ENCODE data around the gene FAM50B.

FAM50B gene

DNA sequence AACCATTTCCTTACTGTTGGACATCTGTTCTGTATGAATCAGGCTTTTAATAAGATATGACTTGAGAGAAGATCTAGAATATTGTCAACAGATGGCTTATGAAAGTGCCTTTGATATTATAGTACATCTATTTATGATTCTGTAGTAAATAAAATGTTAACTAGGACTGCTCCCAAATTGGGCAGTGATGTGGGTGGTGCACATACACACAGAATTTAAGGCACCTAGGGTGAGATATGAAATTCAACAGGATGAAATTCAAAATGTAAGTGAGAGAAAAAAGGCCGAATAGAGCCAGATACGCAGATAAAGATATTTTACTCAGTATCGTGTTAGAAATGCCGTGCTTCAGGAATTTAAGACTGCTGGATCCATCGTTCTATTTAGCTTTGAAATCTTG lies 26.3 kb downstream of the FAM50B start:
- no peak for DNase-seq

DNA sequence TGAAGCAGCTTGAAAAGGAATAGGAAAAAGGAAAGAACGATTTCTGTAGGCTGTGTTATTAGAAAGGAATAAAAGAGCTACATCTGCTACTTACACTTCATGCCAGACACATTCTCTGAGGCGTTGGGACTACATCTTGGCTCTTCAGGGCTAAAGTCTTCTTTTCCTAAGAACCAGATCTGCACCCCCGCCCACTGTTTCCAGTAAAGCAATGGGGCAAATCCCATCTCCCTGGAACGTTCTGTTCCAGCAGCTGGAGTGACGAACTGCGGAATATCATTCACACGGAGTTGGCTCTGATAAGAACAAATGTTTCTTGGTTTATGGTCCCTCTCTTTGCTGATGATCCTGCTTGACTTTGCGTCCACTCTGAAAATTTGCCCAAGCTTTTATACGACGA lies 26.9 kb downstream of the FAM50B start:
- no peak for DNase-seq

DNA sequence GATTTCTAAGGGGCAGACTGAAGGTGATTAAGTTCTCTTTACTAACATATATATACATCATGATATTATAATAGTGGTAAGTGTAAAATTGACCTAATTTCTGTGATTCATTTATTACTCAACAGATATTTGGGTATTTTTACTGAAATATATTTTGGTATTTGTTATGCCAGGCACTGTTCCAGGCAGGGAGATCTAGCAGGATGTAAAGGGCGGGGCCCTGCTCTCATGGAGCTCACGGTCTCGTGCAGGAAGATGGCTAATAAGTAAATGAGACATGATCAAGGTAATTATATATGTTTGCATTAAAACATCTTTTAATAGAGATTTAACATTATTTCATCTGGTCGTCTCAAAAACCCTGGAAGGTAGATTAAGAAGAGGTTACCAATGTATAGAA lies 27.7 kb downstream of the FAM50B start:
- DNase-seq, result no peak

DNA sequence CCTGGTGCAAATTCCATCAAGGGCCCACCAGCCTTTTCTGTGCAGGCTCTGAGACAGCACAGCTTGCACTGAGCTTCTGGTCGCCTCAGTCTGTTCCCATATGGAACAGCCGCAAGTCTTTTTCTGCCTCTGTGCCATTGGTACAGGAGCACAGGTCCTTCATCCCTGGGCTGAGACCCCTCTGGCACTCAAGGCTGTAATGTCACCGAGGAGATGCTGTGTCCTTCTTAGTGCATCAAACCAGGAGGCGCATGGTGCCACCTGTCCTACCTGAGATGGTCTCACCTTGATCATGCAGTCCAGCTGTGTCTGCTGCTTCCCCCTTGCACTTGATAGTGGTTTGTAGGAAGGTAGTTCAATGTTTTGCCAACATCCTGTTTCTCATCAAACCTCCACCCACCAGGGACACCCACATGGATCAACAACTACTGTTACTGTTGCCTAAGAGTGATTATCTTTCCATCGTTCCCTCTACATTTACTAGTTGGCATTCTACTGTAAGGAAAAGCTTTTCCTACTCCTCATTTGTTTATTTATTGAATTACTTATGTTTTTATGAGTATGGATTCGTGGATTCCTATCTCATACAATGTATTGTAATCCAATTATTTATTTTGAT lies 29.0 kb downstream of the FAM50B start:
- DNase-seq, result no peak

DNA sequence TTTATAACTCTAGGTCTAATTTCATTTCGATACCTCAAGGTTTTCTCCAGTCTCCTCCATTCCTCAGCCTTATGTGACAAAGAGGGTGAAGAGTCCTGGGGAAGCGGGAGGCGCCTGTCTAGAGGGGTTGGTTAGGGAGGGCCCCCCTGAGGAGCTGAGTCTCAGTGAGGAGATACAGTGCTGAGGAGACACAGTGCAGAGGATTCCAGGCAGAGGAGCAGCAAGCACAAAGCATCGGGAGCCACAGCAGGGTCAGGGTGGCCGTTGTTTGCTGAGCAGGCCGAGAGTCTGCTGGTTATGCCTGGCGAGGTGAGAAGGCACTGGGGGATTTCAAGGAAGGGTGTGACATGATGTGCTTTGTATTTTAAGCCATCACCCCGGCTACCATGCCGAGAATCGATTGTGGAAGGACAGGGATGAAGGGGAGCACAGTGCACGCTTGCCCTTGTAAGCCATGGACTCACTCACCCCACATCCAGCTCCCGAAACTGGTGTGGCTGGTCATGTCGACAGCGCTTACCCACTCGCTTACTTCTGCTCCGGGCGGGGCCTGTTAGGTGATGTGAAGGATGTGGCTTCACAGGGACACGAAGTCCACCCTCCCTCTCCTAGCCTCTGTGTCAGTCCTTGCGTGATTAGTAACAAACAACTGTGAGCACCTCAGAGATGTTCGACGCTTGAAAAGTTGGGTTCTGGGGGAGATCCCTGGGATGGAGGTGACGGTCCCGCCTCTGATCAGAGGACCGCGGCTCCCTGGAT lies 30.2 kb downstream of the FAM50B start:
- DNase-seq, result no peak

DNA sequence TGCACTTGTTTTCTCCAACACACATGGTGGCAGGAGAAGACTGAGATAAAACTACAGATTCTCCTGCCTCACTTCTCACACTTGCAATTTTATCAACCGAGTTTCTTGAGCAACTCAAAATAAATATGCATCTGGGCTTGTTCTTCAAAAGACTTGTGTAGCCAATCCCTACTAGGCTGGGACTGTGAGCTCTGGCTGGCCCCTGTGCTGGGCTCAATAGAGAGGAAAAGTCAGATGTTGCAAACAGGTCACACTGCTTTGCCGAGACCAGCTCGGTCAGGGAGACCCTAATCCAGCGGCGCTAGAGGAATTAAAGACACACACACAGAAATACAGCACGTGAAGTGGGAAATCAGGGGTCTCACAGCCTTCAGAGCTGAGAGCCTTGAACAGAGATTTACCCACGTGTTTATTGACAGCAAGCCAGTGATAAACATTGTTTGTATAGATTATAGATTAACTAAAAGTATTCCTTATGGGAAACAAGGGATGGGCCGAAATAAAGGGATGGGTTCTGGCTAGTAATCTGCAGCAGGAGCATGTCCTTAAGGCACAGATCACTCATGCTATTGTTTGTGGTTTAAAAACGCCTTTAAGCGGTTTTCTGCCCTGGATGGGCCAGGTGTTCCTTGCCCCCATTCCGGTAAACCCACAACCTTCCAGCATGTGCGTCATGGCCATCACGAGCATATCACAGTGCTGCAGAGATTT lies 32.7 kb downstream of the FAM50B start:
- no peak for DNase-seq

DNA sequence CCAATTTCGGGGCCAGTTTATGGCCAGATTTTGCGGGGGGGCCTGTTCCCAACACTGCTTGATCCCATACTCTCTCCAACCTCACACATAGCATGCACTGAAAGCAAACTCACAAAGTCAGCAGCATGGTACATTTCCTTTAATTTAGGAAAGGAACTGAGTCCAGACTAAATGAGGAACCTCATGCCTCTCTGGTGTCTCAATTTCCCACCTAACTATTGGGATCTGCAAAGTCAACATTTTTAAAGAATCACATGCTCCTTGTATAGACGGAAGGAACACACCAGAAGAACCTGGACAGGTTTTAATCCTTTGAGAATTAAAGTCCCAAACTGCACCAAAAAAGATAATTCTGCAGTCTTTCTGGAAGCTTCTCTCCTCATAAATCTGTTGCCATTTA lies 33.3 kb downstream of the FAM50B start:
- DNase-seq, result no peak

DNA sequence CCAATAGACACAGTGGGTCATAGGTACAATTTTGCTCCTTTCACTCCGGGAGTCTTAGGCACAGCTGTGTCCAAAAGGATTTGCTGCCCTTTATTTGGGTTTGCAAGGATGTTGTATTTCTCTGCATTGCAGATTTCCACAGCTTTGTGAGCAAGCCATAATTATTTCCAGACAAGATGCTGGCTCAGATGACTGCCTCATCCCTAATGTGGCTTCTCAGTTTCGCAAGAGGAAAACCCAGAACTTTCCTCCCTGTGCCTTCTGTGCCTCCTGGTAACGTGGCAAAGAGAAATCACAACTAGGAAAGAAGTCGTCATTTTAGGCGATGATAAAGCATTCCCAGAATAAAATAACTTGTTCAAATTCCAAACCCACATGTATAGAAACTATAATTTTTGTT lies 33.7 kb downstream of the FAM50B start:
- no peak for DNase-seq

DNA sequence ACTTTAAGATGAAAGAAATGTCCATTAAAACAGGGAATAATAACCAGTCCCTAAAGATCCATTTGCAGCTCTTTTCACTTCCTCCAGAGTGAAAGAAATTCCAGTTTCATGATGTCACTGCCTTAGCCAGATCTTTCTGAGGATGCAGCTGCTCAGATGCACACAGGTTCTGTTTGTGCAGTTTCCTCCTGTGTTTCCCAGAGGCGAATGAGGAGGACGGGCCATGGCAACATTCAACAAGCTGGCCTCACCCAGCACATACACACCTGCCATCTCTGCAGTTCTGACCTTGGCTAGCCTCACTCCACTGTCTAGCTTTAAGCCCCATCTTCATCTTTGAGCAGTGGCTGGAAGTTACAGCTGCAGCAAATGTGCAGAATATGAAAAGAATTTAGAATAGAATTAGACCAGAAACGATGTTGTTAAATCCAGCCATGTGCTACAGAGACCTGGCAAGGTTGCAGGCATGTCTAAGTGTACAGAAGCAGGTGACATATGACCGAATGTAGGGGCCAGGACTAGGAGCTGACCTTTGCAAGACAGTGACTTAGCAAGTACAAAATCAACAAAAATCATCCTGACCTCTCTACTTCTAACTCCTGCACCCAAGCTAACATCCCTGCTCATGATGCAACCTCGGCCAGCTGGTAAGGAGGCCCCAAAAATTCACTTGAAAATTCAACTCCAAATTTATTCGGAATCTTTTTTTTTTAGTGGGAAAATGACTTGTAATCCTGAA lies 35.0 kb downstream of the FAM50B start:
- DNase-seq, result no peak

DNA sequence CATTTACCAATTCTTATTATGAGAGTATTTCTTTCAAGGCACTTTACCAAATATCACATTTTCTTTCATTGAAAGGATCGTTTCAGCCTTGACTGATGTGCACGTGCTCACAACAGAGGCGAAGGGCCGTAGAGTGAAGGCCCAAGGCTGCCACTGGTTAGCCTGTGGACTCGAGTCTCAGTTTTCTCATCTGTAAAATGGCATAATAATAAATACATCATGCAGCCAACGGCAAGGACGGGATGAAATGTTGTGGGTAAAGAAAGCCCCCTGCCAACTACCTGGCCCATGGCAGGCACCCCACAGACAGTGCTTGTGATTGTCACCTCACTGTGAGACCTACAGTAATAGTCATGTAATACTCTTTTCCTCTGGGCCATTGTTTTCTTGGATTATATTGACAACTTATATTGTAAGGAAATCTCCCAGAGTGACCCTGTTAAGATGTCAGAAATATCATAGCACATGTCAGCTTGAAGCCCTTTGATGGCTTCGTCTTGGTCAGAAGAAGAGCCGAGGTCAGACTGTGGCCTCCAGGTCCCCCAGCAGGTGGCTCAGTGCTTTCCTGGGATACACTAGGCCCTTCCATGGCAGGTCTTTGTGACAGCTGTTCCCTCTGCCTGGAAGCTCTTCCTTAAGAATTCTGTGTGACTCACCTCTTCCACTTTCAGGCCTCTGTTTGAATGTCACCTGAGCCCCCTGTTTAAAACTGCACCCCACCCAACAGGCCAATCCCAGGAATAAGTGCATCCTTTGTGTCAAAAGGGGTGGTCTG lies 36.3 kb downstream of the FAM50B start:
- DNase-seq, result no peak

DNA sequence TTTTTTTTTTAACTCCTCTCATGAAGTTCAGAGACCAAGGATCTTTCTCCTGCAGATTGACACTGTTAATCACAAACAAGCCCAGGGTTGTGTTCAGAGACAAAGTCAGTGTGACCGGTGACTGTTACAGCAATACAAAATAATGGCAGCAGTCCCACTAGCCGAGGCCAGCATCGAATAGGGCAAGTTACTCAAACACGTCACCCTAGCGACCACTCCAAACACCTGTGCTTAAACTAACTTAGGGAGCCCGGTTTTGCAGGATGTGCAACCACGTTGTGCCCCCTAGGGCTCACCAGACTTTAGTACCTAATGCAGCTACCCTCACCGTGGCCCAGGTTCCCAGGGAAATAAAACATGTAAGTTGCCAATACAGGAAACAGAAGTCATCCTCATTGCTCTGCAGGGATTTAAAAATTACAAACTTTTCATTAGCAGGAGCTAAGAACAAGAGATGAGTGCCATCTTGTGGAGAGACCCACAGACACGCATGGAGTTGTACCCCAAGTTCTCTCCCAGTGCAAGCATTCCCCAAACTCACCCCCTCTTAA lies 38.1 kb downstream of the FAM50B start:
- DNase-seq, result peak in 1 of 2 donors; percentile 12

DNA sequence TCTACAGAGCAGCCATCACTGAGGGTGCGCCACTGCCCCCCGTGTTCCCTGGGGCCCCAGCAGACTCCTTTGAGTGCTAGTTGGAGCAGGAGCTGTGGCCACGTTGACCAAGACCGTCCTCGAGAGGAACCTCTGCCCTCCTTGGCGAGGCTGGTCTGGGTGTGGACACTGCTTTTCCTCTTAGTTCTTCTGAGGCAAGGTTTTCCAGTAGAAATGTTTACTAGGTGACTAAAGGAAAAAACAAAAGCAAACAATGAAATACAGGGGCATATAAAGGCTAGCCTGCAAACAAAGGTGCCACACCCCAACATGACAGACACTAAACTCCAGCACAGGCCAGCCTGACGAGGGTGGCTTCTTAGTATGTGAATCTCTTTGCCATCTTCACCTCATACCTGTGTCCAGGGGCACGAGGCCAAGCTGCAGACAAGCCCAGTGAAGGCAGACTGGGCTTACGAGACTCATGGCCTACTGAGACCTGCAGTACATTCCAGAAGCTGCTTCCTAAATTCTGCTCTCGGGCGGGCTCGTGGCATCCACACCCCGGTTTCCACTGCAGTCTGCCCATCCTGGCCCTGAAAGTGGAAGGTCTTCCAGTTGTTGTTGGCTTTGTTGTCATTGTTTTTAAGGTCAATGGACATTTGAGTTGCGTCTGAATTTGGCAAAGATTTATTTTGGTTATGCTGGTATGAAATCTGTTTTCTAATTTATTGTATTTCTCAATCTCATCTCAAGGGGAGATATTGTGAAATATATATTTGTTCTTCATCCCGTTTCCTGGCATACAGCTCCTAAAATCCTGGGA lies 39.2 kb downstream of the FAM50B start:
- no peak for DNase-seq

DNA sequence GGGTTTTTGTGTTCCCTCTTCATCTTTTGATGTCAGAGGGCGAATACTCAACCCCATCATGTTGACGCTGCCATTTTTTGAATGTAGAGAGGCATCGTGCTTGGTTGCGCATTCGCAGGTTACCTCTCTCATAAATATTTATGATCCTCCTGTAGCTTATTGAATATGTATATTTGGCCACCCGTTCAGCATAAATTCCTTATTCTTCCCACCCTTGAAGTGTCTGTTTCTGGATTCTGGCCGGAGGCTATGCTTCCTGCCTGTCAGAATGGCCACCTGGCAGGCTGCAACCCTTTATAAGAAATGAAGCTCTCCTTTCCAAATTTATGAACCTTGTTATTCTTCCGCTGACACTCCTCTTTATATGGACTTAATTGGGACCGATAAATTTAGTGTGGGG lies 40.9 kb downstream of the FAM50B start:
- no peak for DNase-seq

DNA sequence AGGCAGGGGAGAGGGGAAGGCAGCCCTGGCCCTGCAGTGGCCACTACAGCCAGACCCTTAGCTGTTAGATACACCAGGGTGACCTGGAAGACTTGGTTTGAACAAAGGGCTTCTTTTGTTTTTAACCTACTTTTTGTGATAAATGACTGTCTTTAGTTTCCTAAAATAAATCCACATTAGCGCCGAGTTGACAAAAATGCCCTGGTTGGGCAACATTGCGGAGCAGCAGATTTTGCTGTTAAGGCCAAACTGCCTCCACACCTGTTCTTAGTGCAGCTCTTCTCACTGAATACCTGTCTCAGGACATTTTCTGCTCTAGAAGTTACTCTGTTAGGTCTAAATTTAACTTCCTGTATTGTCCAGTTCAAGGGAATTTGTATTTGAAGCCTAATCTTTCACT lies 42.7 kb downstream of the FAM50B start:
- no peak for DNase-seq

DNA sequence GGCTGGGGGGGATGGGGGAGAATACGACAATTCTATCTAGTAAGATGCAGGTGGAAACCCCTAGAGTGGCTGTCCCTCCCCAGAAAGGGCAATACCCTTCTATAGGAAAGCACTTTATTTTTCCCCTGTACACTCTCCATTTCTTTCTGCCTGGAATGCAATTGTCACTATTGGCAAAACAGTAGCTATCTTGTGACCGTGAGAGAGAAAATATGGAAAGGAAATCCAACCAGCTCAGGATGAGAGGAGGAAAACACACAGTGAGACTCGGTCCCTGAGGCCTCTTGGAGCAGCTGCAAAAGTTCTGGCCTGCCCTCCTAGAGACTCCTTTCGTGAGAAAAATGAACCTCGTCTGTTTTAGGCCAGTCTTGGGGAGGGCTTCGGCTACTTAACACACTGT lies 43.4 kb downstream of the FAM50B start:
- no peak for DNase-seq

DNA sequence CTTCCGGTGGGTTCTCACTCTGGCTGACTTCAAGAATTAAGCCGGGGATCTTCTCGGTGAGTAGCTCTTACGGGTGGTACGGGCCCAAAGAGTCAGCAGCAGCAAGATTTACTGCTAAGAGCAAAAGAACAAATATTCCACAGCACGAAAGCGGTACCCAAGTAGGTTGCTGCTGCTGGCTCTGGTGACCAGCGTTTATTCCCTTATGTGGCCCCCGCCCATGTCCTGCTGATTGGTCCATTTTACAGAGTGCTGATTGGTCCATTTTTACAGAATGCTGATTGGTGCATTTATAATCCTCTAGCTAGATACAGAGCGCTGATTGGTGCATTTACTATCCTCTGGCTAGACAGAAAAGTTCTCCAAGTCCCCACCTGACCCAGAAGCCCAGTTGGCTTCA lies 44.3 kb downstream of the FAM50B start:
- no peak for DNase-seq

DNA sequence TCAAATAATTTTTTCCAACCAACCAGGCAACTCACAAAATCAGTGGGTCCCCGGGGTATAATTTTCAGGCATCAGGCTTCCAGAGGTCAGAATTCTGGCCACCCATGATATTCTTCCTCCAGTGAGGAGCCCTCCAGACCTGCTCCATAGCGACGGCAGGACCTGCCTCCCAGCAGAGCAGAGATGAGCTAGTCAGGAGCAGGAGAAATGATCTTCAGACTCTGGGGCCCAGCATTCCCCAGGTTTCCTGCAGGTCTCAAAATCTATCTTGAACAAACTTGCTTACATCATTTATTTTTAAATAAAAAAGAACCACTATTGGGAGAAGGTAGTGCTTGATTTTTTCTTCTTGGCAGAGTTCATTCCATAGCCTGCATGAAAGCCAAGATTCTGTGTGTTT lies 44.7 kb downstream of the FAM50B start:
- no peak for DNase-seq

DNA sequence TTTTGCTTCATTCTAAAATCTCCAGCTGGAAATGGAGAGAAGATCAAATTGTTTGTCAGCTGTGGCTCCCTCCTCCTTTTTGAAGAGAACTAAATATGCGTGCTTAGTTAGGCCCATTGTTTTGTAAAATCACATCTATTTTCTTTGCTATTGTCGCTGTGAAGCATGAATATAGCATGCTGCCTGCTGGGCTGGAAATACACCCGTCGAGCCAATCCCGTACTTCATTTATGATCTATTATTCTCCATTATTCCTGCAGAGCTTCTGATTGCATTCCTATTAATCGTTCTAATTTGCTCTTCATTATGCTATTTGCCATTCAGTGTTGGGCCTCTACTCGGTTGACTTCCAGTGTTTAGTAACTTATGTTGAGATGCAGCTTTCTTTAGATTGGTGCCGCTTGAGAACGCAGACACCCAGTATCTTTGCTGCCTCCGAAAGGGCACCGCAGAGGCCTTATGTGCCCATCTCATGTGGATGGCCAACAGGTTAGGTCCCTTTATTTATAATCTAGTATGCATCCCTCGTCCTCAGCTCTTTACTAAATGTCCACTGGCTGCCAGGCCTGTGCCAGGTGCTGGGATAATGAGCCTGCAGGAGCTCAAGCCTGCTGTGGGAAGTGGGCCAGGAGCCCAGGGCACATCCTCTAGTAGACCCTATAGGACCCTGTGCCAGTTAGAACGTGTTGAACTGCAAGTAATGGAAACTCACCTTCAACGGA lies 45.6 kb downstream of the FAM50B start:
- DNase-seq, result no peak

DNA sequence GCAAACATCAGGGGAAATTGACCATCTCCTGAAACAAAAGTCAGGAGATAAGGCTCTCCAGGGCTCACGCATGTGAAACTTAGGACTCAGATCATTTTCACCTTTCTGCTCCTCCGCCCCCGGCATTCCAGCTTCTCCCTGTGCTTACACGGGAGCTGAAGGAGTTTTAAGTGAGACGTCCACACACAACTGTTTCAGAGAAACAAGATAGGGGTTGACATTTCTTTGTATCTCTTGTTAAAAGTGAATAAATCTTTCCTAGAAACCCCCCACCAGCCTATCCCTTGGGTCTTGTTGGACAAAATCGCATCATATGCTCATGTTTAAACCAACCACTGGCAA lies 46.1 kb downstream of the FAM50B start:
- no peak for DNase-seq

DNA sequence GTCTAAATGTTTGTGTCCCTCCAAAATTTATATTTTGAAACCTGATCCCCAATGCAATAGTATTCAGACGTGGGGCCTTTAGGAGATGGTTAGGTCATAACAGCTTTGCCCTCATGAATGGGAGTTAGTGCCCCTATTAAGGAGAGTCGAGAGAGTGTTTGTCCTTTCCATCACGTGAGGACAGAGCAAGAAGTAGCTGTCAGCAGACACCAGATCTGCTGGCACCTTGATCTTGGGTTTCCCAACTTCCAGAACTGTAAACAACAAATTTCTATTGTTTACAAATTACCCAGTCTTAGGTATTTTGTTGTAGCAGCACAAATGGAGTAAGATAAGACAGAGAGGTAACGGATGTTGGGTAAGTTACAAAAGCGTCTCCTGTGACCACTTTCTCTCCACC lies 46.6 kb downstream of the FAM50B start:
- DNase-seq, result no peak

All from CD4-positive, alpha-beta T cell treated with Interferon alpha-2 for 1 hour (primary cell).